GM10266 (cell line): Measurements from ENCODE around the gene ANXA2.

Experiments
- DNase-seq: peaks from one replicate; pipeline ENCODE4 v3.0.0; 2012; ENCODE audit errors: extremely low spot score
- TF ChIP-seq, protein P1 (sequence below): IDR thresholded peaks from 2 replicates; pipeline ENCODE4 v1.5.1; 2012; ENCODE audit warnings: mild to moderate bottlenecking, low read depth; ENCODE audit not compliant: control insufficient read depth, insufficient read depth; ENCODE audit errors: missing control alignments

The ANXA2 gene

DNA sequence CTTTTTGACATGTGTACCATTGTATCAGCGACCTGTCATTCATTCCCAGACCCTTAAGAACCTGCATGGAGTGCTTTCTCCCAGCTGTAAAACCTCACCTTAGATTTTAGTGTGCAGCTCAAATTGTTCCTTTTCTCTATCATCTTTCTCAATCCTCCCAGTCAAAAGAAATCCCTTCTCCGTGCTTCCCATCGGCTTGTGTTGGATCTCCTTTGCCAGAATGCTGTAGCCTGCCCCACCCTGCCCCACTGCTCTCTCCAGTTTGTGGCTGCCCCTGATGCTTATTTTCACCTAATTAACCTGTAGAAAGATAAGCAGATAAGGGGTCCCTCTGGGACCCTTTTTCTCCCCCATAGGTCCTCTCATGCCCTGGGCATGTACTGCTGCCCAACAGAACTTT lies 51.1 kb downstream of the ANXA2 start:
- DNase-seq = no peak

GRCh38 chr15:60346077-60346476 lies 51.7 kb downstream of the ANXA2 start:
- DNase-seq = no peak

More for the DNA sequence above, 51.1 kb downstream of the ANXA2 start:
- TF ChIP-seq, protein P1, sequence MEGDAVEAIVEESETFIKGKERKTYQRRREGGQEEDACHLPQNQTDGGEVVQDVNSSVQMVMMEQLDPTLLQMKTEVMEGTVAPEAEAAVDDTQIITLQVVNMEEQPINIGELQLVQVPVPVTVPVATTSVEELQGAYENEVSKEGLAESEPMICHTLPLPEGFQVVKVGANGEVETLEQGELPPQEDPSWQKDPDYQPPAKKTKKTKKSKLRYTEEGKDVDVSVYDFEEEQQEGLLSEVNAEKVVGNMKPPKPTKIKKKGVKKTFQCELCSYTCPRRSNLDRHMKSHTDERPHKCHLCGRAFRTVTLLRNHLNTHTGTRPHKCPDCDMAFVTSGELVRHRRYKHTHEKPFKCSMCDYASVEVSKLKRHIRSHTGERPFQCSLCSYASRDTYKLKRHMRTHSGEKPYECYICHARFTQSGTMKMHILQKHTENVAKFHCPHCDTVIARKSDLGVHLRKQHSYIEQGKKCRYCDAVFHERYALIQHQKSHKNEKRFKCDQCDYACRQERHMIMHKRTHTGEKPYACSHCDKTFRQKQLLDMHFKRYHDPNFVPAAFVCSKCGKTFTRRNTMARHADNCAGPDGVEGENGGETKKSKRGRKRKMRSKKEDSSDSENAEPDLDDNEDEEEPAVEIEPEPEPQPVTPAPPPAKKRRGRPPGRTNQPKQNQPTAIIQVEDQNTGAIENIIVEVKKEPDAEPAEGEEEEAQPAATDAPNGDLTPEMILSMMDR = no peak

DNA sequence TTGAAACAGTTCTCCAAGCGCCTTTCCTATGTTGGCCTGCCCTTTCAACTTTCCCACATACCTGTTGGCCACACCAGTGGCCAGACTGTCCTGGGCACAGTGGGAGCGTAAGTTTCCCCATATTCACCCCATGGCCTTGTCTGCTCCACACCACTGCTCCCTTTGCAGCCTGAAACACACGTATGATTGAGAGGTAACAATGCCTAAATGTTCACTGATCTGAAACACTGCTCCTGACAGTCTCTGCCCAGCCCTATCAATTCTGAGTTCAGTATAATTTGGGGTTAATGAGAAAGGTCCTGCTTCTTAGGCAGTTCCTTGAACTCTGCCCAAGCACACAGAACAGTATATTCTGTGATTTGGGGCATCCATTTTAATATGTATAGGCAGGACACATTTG lies 52.2 kb downstream of the ANXA2 start:
- TF ChIP-seq, protein P1 = no peak
- no peak for DNase-seq

More at GRCh38 chr15:60346077-60346476, 51.7 kb downstream of the ANXA2 start:
- TF ChIP-seq, protein P1 = no peak

- DNase-seq = no peak
These were observed 52.8 kb downstream of the ANXA2 start for GRCh38 chr15:60344987-60345386.

GRCh38 chr15:60344461-60344860 lies 53.3 kb downstream of the ANXA2 start:
- TF ChIP-seq, protein P1 = no peak
- no peak for DNase-seq

More at GRCh38 chr15:60344987-60345386, 52.8 kb downstream of the ANXA2 start:
- TF ChIP-seq, protein P1 = no peak

DNA sequence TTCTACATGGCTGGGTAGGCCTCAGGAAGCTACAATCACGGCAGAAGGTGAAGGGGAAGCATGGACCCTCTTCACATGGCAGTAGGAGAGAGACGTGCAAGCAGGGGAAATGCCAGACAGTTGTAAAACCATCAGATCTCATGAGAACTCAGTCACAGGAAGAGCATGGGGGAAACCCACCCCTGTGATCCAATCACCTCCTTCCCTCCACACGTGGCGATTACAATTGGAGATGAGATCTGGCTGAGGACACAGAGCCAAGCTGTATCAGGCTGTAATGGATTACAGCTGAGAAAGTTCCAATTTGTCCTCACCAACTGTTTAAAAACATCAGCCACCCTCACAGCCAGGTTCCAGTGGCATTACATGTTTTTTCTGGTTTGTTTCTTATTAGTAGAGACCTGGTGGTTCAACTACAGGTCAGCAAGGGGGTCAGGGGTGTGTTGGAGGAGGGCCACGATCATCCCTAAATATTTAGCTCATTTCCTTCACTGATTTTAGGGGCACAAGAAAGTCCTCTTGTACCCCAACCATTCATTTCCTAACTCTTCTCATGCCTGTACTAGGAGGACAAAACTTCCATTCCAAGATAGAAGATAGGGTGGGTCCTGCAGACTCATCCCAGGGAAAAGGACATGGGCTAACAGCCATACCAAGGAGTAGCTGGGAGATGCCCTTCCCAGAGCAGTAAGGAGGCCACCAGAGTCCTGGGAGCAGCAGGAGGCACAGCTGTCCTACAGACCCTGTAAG lies 54.4 kb downstream of the ANXA2 start:
- no peak for DNase-seq
- TF ChIP-seq, protein P1 = no peak

DNA sequence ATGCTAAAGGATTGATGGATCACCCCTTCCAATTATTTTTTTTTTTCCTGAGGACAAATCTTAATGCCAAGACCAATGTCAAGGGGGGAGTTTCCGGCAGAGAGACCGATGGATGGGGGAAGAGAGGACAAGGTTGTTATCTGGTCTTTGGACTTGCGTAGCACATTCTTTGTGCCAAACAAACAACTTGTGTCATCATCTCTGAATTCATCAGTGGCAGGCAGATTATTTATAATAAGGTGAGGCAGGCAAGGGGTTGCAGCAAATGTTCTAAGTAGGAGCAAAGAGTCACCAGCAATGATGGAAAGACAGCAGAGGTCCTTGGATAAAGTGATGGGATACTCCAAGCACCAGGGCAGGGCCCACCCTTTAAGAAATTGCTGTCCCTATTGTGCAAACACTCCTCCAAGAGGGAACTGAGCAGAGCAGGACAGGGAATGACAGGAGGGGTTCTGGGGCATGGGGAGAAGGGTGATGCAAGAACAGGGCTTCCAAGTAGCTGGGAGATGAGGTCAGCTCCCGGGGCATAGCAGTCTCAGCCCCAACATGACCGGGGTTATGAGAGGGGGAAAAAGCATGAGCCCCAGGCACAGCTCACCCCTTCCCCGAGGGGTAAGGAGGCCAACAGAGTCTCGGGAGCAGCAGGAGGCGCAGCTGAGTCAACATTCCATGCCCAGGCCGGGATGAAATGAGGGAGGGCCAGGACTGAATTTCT lies 57.4 kb downstream of the ANXA2 start:
- DNase-seq = no peak
- TF ChIP-seq, protein P1 = no peak
